HG02970 (cell line): Measurements from ENCODE around the gene MRRF.
"Not testable (repeated sequence)": the region's sequence is repeated elsewhere in the genome, so short reads cannot be mapped to it uniquely, and the experiment has no call there.

ENCODE experiments used
- ATAC-seq: cut with Tn5 transposase; IDR thresholded peaks from one replicate; pipeline ENCODE4 v1.9.1; 2021; ENCODE audit warnings: mild to moderate bottlenecking, moderate library complexity, moderate number of reproducible peaks; ENCODE audit not compliant: unreplicated experiment, low FRiP score

The MRRF gene

GRCh38 chr9:122349201-122349600 lies 84.5 kb downstream of the MRRF start:
- ATAC-seq = no peak

GRCh38 chr9:122350577-122351355 lies 86.1 kb downstream of the MRRF start:
- peak; percentile 71 for ATAC-seq

GRCh38 chr9:122354536-122355199 lies 90.0 kb downstream of the MRRF start:
- no peak for ATAC-seq

GRCh38 chr9:122355336-122355875 lies 90.7 kb downstream of the MRRF start:
- ATAC-seq = no peak

- no peak for ATAC-seq
These were observed 91.9 kb downstream of the MRRF start for GRCh38 chr9:122356627-122357026.

GRCh38 chr9:122360891-122361290 lies 96.2 kb downstream of the MRRF start:
- ATAC-seq = no peak

GRCh38 chr9:122363131-122363530 lies 98.4 kb downstream of the MRRF start:
- not testable (repeated sequence) for ATAC-seq

GRCh38 chr9:122364117-122364782 lies 99.6 kb downstream of the MRRF start:
- ATAC-seq = no peak

- ATAC-seq = no peak
These were observed 100.1 kb downstream of the MRRF start for GRCh38 chr9:122364783-122365150.

GRCh38 chr9:122366074-122366660 lies 101.5 kb downstream of the MRRF start:
- ATAC-seq = no peak

GRCh38 chr9:122367065-122367464 lies 102.4 kb downstream of the MRRF start:
- ATAC-seq = no peak

- ATAC-seq = no peak
These were observed 103.2 kb downstream of the MRRF start for GRCh38 chr9:122367774-122368460.

- ATAC-seq = no peak
These were observed 104.0 kb downstream of the MRRF start for GRCh38 chr9:122368642-122369041.

- ATAC-seq = no peak
These were observed 105.6 kb downstream of the MRRF start for GRCh38 chr9:122370303-122370702.

GRCh38 chr9:122370869-122371755 lies 106.4 kb downstream of the MRRF start, which contains the start of gene PTGS1:
TSS of gene PTGS1 (plus strand) at chr9:122371024. CDS start at chr9:122371085, 61 bp downstream.
- no peak for ATAC-seq

- no peak for ATAC-seq
These were observed 107.2 kb downstream of the MRRF start for GRCh38 chr9:122371846-122372245.

GRCh38 chr9:122372856-122373845 lies 108.5 kb downstream of the MRRF start:
- ATAC-seq = no peak

GRCh38 chr9:122374885-122375420 lies 110.3 kb downstream of the MRRF start:
- ATAC-seq = no peak
